OCI-LY1 (cell line): Measurements from ENCODE around the gene DZANK1.

Source experiments
- H2AFZ ChIP-seq: fragments of 200-600 bp; sonication (generic), shearing (Covaris generic); 2 replicates; pipeline ENCODE4 v1.6.0; 2014; ENCODE audit warnings: antibody characterized with exemption, mild to moderate bottlenecking, low read length
- H3F3A ChIP-seq: fragments of 200-600 bp; sonication (generic), shearing (Covaris generic); 2 replicates; pipeline ENCODE4 v1.6.0; 2014; ENCODE audit warnings: mild to moderate bottlenecking, antibody characterized with exemption, low read length, moderate library complexity; ENCODE audit not compliant: insufficient read depth
- H3K27ac ChIP-seq: fragments of 200-600 bp; sonication (generic); 2 replicates; pipeline ENCODE4 v1.5.1; 2014; ENCODE audit warnings: low read length, mixed run types, mild to moderate bottlenecking, low read depth; ENCODE audit not compliant: poor library complexity, severe bottlenecking
- H3K27me3 ChIP-seq: fragments of 200-600 bp; sonication (generic); 2 replicates; pipeline ENCODE4 v1.6.0; 2014; ENCODE audit warnings: antibody characterized with exemption, mild to moderate bottlenecking, low read length, moderate library complexity; ENCODE audit not compliant: insufficient read depth
- H3K36me3 ChIP-seq: fragments of 200-600 bp; sonication (generic); 2 replicates; pipeline ENCODE4 v1.6.1; 2014; ENCODE audit warnings: mild to moderate bottlenecking, antibody characterized with exemption, low read length, moderate library complexity, mixed read lengths; ENCODE audit not compliant: insufficient read depth
- H3K4me1 ChIP-seq: fragments of 200-600 bp; sonication (generic); 2 replicates; pipeline ENCODE4 v1.5.1; 2014; ENCODE audit warnings: mild to moderate bottlenecking, low read length, moderate library complexity; ENCODE audit not compliant: insufficient read depth, severe bottlenecking
- H3K4me2 ChIP-seq: fragments of 200-600 bp; sonication (generic), shearing (Covaris generic); 2 replicates; pipeline ENCODE4 v1.6.1; 2014; ENCODE audit warnings: low read length
- H3K4me3 ChIP-seq: fragments of 200-600 bp; sonication (generic); 2 replicates; pipeline ENCODE4 v1.5.1; 2014; ENCODE audit warnings: low read length, low read depth, mild to moderate bottlenecking, mixed read lengths; ENCODE audit not compliant: poor library complexity, severe bottlenecking
- H3K79me2 ChIP-seq: fragments of 200-600 bp; shearing (Covaris generic); 2 replicates; pipeline ENCODE4 v1.6.1; 2016; ENCODE audit warnings: mixed run types, low read length, mixed read lengths; ENCODE audit not compliant: insufficient read depth
- H3K9ac ChIP-seq: fragments of 200-600 bp; sonication (generic), shearing (Covaris generic); 2 replicates; pipeline ENCODE4 v1.6.1; 2014; ENCODE audit warnings: mild to moderate bottlenecking, low read length, mixed read lengths
- H3K9me2 ChIP-seq: fragments of 200-600 bp; sonication (generic), shearing (Covaris generic); 2 replicates; pipeline ENCODE4 v1.6.1; 2014; ENCODE audit warnings: low read depth, mild to moderate bottlenecking, low read length, mixed read lengths
- H3K9me3 ChIP-seq: fragments of 200-600 bp; shearing (Covaris generic); 2 replicates; pipeline ENCODE4 v1.6.1; 2014; ENCODE audit warnings: low read length, mixed read lengths
- H4K20me1 ChIP-seq: fragments of 200-600 bp; sonication (generic), shearing (Covaris generic); 2 replicates; pipeline ENCODE4 v1.6.0; 2016; ENCODE audit warnings: mild to moderate bottlenecking, low read length; ENCODE audit not compliant: insufficient read depth
- EZH2 ChIP-seq: fragments of 200-600 bp; sonication (generic), shearing (Covaris generic); IDR thresholded peaks from 2 replicates; pipeline ENCODE4 v1.8.0; 2017; ENCODE audit warnings: borderline replicate concordance, mixed run types, mild to moderate bottlenecking, antibody characterized with exemption, low read length, moderate library complexity, mixed read lengths
- TF ChIP-seq, protein P1 (sequence below): fragments of 200-600 bp; sonication (generic), shearing (Covaris generic); IDR thresholded peaks from 2 replicates; pipeline ENCODE4 v1.5.1; 2017; ENCODE audit warnings: mild to moderate bottlenecking, antibody characterized with exemption, low read length, moderate library complexity, mixed read lengths

Gene DZANK1

DNA sequence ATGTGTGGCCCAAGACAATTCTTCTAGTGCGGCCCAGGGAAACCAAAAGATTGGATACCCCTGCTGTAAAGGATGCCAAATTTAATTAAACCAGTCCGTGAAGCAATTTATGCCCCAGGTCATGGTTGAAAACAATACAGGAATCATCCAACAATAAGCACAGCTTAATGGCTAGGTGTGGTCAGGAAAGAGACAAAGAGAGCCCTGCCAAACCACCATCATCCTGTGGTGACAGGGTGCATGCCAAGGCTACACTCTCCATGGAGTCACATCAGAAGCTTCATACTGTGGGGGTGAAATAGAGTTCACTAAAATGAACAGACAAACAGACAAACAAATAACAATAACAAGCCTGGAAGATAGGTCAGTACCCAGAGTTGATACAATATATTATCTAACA is 62.7 kb downstream of the DZANK1 start:
- Histone ChIP-seq H3K9ac (no peak overlapping the region), H3K27me3 (no peaks in the 10 kb centered on the region), H3K4me2 (no peak overlapping the region), H3K9me2 (no peaks in the 10 kb centered on the region), H3K4me3 (no peak overlapping the region), H3K27ac (no peak overlapping the region), H3F3A (no peaks in the 10 kb centered on the region), H3K4me1 (no peaks in the 10 kb centered on the region), H3K9me3 (peaks cover 4% of the 10 kb centered on the region; the same call in 1 of the 2 replicates), H4K20me1 (no peaks in the 10 kb centered on the region), H3K79me2 (no peaks in the 10 kb centered on the region), H2AFZ (no peak overlapping the region), H3K36me3 (peaks cover 17% of the 10 kb centered on the region)
- TF ChIP-seq, protein P1, sequence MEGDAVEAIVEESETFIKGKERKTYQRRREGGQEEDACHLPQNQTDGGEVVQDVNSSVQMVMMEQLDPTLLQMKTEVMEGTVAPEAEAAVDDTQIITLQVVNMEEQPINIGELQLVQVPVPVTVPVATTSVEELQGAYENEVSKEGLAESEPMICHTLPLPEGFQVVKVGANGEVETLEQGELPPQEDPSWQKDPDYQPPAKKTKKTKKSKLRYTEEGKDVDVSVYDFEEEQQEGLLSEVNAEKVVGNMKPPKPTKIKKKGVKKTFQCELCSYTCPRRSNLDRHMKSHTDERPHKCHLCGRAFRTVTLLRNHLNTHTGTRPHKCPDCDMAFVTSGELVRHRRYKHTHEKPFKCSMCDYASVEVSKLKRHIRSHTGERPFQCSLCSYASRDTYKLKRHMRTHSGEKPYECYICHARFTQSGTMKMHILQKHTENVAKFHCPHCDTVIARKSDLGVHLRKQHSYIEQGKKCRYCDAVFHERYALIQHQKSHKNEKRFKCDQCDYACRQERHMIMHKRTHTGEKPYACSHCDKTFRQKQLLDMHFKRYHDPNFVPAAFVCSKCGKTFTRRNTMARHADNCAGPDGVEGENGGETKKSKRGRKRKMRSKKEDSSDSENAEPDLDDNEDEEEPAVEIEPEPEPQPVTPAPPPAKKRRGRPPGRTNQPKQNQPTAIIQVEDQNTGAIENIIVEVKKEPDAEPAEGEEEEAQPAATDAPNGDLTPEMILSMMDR: no peak
- TF ChIP-seq EZH2: no peak

DNA sequence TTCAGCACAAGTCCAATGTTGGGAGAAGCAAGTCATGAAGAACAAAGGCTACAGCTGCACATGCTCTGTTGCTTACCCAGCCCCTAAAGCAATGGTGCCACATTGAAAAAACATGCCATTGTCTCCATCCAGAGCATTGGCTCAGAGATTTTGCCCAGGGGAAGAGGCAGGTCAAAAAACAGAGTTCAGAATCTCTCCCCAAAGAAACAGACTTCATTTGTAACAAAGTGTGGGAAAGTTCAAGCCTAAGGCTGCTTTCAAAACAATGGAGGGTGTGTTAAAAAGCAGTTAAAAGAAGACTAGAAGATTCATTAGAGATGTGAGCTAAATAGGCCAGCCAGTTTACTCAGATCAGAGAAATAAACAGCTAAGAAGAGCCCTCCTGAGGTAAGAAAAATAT is 63.6 kb downstream of the DZANK1 start:
- Histone ChIP-seq H3K4me1 (no peaks in the 10 kb centered on the region), H2AFZ (no peak overlapping the region), H4K20me1 (no peaks in the 10 kb centered on the region), H3K4me2 (no peak overlapping the region), H3K9ac (no peak overlapping the region), H3K36me3 (peaks cover 17% of the 10 kb centered on the region), H3K9me3 (peaks cover 4% of the 10 kb centered on the region; the same call in 1 of the 2 replicates), H3K4me3 (no peak overlapping the region), H3K9me2 (no peaks in the 10 kb centered on the region), H3F3A (no peaks in the 10 kb centered on the region), H3K79me2 (no peaks in the 10 kb centered on the region), H3K27ac (no peak overlapping the region), H3K27me3 (no peaks in the 10 kb centered on the region)
- no peak for TF ChIP-seq EZH2
- TF ChIP-seq, protein P1: no peak

DNA sequence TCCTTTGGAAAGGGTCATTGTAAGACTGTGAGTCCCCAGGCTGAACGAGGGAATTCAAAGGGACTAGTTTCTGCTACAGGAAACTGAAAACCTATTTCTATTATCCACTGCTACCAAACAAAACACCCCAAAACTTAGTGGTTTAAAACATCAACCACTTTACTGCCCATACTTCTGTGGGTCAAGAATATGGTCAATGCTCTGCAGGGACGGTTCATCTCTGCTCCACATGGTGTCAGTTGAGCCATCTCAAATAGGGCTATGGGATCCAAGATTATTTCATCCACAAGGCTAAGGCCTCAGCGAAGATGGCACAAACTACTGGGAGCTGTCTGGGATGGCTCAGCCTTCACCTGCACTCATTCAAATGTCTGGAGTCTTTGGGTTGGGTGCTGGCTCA is 65.5 kb downstream of the DZANK1 start:
- no peaks in the 10 kb centered on the region for H3F3A ChIP-seq
- H4K20me1 ChIP-seq: no peaks in the 10 kb centered on the region
- no peak for TF ChIP-seq EZH2
- TF ChIP-seq, protein P1: no peak
- H3K27ac ChIP-seq: no peak overlapping the region
- no peak overlapping the region for H3K9ac ChIP-seq
- H3K4me1 ChIP-seq: no peaks in the 10 kb centered on the region
- no peak overlapping the region for H3K4me2 ChIP-seq
- H3K9me3 ChIP-seq: peaks cover 4% of the 10 kb centered on the region; the same call in 1 of the 2 replicates
- no peaks in the 10 kb centered on the region for H3K9me2 ChIP-seq
- H2AFZ ChIP-seq: no peak overlapping the region
- peaks cover 21% of the 10 kb centered on the region for H3K36me3 ChIP-seq
- H3K27me3 ChIP-seq: no peaks in the 10 kb centered on the region
- no peak overlapping the region for H3K4me3 ChIP-seq
- no peaks in the 10 kb centered on the region for H3K79me2 ChIP-seq
